GM21717 (cell line): Measurements from ENCODE around the gene TEX30.

Experiments used
- ATAC-seq: cut with Tn5 transposase; IDR thresholded peaks from one replicate; pipeline ENCODE4 v1.9.1; 2021; ENCODE audit warnings: mild to moderate bottlenecking, moderate library complexity; ENCODE audit not compliant: unreplicated experiment

TEX30 gene

DNA sequence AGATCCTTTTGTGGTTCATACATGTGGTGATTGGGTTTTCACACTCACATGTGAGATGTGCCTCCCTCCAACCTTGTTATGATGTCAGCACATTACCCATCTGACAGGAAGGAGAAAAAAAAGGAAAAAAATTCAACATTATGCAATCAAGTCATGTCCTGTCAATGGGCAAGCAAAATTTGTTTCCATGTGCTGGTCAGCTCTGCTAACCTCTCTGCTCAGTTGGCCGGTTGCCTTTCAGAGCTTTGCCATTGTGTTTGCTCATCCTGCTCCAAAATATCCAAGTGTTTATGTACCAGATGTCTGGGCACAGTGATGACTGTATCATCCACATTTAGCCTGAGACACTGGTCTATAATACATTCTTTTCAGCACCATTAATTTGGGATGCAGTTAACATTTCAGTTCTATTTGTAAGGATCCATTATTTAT is 51.8 kb downstream of the TEX30 start:
- ATAC-seq = no peak

GRCh38 chr13:102718746-102719145 is 54.8 kb downstream of the TEX30 start:
- ATAC-seq = no peak
